ENCODE results near the gene THADA.

Gene THADA

GRCh38 chr2:43414586-43415135 lies 181.2 kb downstream of the THADA start:
- 100% methylated on average over 1 of the region's 4 CpGs for WGBS (ENCODE audit: insufficient coverage)
- Histone ChIP-seq H3K9me3 (ENCODE audit: control extremely low read depth in 1 of 5, control insufficient read depth in 4 of 5, insufficient read depth in 2 of 5, low read depth in 1 of 5, low read length in 4 of 5) (no peaks in the 10 kb centered on the region), H3K27me3 (replicated peaks in 2 of 5; ENCODE audit: control insufficient read depth in 4 of 5, insufficient read depth in 5 of 5, low read length in 4 of 5) (no peaks in the 10 kb centered on the region), H3K27ac (ENCODE audit: insufficient read depth in 1 of 2, low read depth in 1 of 2, low read length in 2 of 2, poor library complexity in 1 of 2, severe bottlenecking in 2 of 2) (no peak overlapping the region), H3K36me3 (ENCODE audit: control insufficient read depth in 4 of 4, insufficient read depth in 4 of 4, low read length in 3 of 4) (peaks cover 4 to 12% (median 5%) of the 10 kb centered on the region in 4 experiments), H3K4me3 (ENCODE audit: control insufficient read depth in 1 of 7, extremely low read depth in 1 of 7, insufficient read depth in 4 of 7, low read depth in 2 of 7, low read length in 6 of 7) (no peak overlapping the region), H3K4me1 (ENCODE audit: control extremely low read depth in 1 of 4, control insufficient read depth in 4 of 4, insufficient read depth in 4 of 4, low read length in 3 of 4) (no peaks in the 10 kb centered on the region)
- DNase-seq = no peak
- CTCF ChIA-PET = interaction anchor here (1.5 kb wide), 1 partner anchor 13 kb away, joined by 3 read pairs; no protein-coding TSS in a partner anchor
- POLR2A ChIA-PET = no interaction called here

DNA sequence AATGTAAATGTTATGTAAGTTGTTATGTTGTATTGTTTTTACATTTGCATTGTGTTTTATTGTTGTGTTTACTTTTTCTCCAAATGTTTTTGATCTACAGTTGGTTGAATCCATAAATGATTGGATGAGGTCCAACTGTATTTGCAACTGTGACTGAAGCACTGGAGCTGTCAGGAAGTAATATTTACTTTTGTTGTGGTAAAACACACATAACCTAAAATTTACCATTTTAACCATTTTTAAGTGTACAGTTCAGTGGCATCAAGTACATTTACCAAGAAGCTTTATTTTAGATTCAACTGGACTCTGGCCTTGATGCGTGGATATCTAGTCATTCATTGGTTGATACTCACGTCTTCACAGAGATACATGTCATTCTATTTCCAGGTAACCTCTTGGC lies 181.8 kb downstream of the THADA start:
- ChIA-PET CTCF (no interaction called here), POLR2A (no interaction called here)
- Histone ChIP-seq H3K27ac (ENCODE audit: insufficient read depth in 1 of 2, low read depth in 1 of 2, low read length in 2 of 2, poor library complexity in 1 of 2, severe bottlenecking in 2 of 2) (no peak overlapping the region), H3K4me3 (ENCODE audit: control insufficient read depth in 1 of 7, extremely low read depth in 1 of 7, insufficient read depth in 4 of 7, low read depth in 2 of 7, low read length in 6 of 7) (no peak overlapping the region), H3K4me1 (ENCODE audit: control extremely low read depth in 1 of 4, control insufficient read depth in 4 of 4, insufficient read depth in 4 of 4, low read length in 3 of 4) (no peaks in the 10 kb centered on the region), H3K9me3 (ENCODE audit: control extremely low read depth in 1 of 5, control insufficient read depth in 4 of 5, insufficient read depth in 2 of 5, low read depth in 1 of 5, low read length in 4 of 5) (no peaks in the 10 kb centered on the region), H3K36me3 (ENCODE audit: control insufficient read depth in 4 of 4, insufficient read depth in 4 of 4, low read length in 3 of 4) (peaks cover 4 to 7% (median 5%) of the 10 kb centered on the region in 4 experiments), H3K27me3 (replicated peaks in 2 of 5; ENCODE audit: control insufficient read depth in 4 of 5, insufficient read depth in 5 of 5, low read length in 4 of 5) (no peaks in the 10 kb centered on the region)
- no peak for DNase-seq
- 100% methylated on average over 2 of the region's 2 CpGs for WGBS (ENCODE audit: insufficient coverage)

DNA sequence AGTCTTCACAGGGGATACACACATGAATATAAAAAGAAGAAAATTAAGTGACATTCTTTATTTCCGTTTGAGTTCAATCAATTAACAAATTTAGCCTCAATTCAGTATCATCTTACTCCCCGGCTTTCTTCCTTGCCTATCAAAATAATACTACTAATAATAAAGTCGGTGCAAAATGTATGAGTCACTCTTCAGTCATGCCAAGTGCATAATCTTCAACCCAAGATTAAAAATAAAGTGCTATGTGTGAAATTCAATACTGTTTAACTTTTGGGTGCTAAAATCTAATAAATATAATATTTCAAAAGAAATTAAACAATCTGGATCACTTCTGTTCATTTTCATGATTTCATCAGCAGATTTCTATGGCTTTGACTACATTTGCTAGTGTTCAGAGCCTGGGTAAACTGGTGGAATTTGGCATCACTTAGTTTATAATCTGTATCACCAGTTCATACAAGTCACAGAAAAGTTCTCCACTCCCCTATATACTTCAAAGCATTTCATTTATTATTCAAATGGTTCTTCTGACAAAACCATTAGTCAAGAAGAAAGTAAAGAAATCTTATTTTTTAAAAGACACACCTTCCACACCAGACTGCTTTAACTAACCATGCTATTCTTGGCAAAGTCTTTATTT lies 183.6 kb downstream of the THADA start:
- Histone ChIP-seq H3K36me3 (ENCODE audit: control insufficient read depth in 4 of 4, insufficient read depth in 4 of 4, low read length in 3 of 4) (peaks cover 4 to 6% (median 5%) of the 10 kb centered on the region in 4 experiments), H3K9me3 (ENCODE audit: control extremely low read depth in 1 of 5, control insufficient read depth in 4 of 5, insufficient read depth in 2 of 5, low read depth in 1 of 5, low read length in 4 of 5) (no peaks in the 10 kb centered on the region), H3K4me3 (ENCODE audit: control insufficient read depth in 1 of 7, extremely low read depth in 1 of 7, insufficient read depth in 4 of 7, low read depth in 2 of 7, low read length in 6 of 7) (no peak overlapping the region), H3K27ac (ENCODE audit: insufficient read depth in 1 of 2, low read depth in 1 of 2, low read length in 2 of 2, poor library complexity in 1 of 2, severe bottlenecking in 2 of 2) (no peak overlapping the region), H3K27me3 (replicated peaks in 2 of 5; ENCODE audit: control insufficient read depth in 4 of 5, insufficient read depth in 5 of 5, low read length in 4 of 5) (no peaks in the 10 kb centered on the region), H3K4me1 (ENCODE audit: control extremely low read depth in 1 of 4, control insufficient read depth in 4 of 4, insufficient read depth in 4 of 4, low read length in 3 of 4) (peaks cover 0 to 6% (median 2%) of the 10 kb centered on the region in 4 experiments)
- no CpG with 5 or more reads among the region's 3 CpGs for WGBS (ENCODE audit: insufficient coverage)
- POLR2A ChIA-PET = no interaction called here
- DNase-seq = no peak
- CTCF ChIA-PET = no interaction called here

DNA sequence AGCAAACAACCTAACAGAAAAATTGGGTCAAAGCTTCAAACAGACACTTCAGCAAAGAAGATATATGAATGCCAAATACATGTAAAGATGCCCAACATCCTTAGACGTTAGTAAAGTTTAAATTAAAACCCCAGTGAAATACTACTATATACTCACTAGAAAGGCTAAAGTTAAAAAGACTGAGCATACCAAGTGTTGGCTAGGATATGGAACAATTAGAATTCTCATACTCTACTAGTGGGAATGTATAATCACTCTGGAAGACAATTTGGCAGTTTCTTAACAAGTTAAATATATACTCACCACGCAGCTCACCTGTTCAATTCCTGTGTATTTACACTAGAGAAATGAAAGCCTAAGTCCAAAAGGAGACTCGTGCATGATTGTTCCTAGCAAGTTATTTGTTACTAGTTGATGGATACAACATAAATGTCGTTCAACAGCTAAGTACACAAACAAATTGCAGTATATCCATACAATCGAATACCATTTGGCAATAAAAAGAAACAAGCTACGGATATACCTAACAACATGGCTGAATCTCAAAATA lies 185.7 kb downstream of the THADA start:
- H3K27me3 ChIP-seq (replicated peaks in 2 of 5; ENCODE audit: control insufficient read depth in 4 of 5, insufficient read depth in 5 of 5, low read length in 4 of 5) = no peaks in the 10 kb centered on the region
- H3K4me1 ChIP-seq (ENCODE audit: control extremely low read depth in 1 of 4, control insufficient read depth in 4 of 4, insufficient read depth in 4 of 4, low read length in 3 of 4) = peaks cover 0 to 12% (median 2%) of the 10 kb centered on the region in 4 experiments
- ChIA-PET CTCF (no interaction called here), POLR2A (no interaction called here)
- DNase-seq = no peak
- 100% methylated on average over 1 of the region's 6 CpGs for WGBS (ENCODE audit: insufficient coverage)
- peaks cover 4 to 6% (median 5%) of the 10 kb centered on the region in 4 experiments for H3K36me3 ChIP-seq (ENCODE audit: control insufficient read depth in 4 of 4, insufficient read depth in 4 of 4, low read length in 3 of 4)
- no peak overlapping the region for H3K4me3 ChIP-seq (ENCODE audit: control insufficient read depth in 1 of 7, extremely low read depth in 1 of 7, insufficient read depth in 4 of 7, low read depth in 2 of 7, low read length in 6 of 7)
- no peaks in the 10 kb centered on the region for H3K9me3 ChIP-seq (ENCODE audit: control extremely low read depth in 1 of 5, control insufficient read depth in 4 of 5, insufficient read depth in 2 of 5, low read depth in 1 of 5, low read length in 4 of 5)
- H3K27ac ChIP-seq (ENCODE audit: insufficient read depth in 1 of 2, low read depth in 1 of 2, low read length in 2 of 2, poor library complexity in 1 of 2, severe bottlenecking in 2 of 2) = no peak overlapping the region

DNA sequence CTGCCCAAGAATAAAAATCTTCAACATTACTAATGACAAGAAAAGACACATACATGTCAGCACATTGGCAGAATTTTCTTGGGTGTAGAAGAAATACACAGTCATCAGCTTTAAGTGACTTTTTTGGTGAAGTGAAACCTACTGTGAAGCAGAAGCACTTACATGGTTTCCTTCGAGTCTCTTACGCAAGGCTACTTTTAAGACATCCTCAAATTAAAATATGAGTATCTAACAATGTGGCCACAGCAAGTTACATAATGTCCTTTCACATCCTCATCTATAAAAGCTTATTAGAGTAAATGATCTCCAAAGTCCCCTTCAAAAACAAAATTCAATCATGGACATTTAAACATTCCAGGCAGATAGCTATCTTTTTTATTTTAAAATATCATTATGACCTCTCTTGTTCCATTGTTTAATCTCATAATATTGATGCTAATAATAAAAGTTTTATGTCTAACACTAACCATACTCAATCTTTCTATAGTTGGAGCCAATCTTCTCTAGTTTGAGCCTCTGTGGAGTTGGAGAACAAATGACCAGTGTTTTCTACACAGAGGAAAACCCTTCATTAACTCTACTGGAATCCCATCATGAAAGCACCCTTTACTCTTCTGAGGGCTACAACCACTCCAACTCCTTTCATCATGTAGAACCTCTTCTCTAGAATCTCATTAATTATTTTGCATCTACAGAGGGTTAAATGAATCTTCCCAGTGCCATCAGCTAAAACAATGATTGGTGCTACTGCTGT lies 187.3 kb downstream of the THADA start:
- H3K4me3 ChIP-seq (ENCODE audit: control insufficient read depth in 1 of 7, extremely low read depth in 1 of 7, insufficient read depth in 4 of 7, low read depth in 2 of 7, low read length in 6 of 7) = no peak overlapping the region
- POLR2A ChIA-PET = interaction anchor here (0.5 kb wide), 1 partner anchor 904 kb away, joined by 3 read pairs; no protein-coding TSS in a partner anchor

DNA sequence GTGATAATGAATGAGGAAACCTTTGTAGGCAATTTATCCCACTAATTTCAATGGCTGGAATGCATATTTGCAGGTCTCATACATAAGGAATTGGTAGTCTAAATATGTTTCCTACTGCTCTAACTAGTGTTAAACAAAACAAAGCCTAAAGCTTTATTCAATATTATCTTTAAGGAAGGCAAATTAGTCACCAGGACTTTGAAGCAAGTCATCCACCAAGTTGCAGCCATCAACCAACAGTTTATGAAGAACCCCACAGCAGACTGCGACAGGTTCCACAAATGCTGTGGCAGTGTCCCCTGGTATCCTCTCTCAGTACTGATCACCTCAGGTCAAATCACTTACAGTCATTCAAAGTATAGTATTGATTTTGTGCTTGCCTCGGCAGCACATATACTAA lies 187.9 kb downstream of the THADA start:
- WGBS (ENCODE audit: insufficient coverage) = 100% methylated on average over 1 of the region's 2 CpGs
- H3K4me3 ChIP-seq (ENCODE audit: control insufficient read depth in 1 of 7, extremely low read depth in 1 of 7, insufficient read depth in 4 of 7, low read depth in 2 of 7, low read length in 6 of 7) = no peak overlapping the region
- POLR2A ChIA-PET = no interaction called here

More for the DNA sequence above, 187.3 kb downstream of the THADA start:
- no peaks in the 10 kb centered on the region for H3K27me3 ChIP-seq (replicated peaks in 2 of 5; ENCODE audit: control insufficient read depth in 4 of 5, insufficient read depth in 5 of 5, low read length in 4 of 5)
- H3K36me3 ChIP-seq (ENCODE audit: control insufficient read depth in 4 of 4, insufficient read depth in 4 of 4, low read length in 3 of 4) = peaks cover 0 to 4% (median under 1%) of the 10 kb centered on the region in 4 experiments
- peaks cover 0 to 12% (median 2%) of the 10 kb centered on the region in 4 experiments for H3K4me1 ChIP-seq (ENCODE audit: control extremely low read depth in 1 of 4, control insufficient read depth in 4 of 4, insufficient read depth in 4 of 4, low read length in 3 of 4)
- H3K27ac ChIP-seq (ENCODE audit: insufficient read depth in 1 of 2, low read depth in 1 of 2, low read length in 2 of 2, poor library complexity in 1 of 2, severe bottlenecking in 2 of 2) = no peak overlapping the region
- 40% methylated on average over 1 of the region's 2 CpGs for WGBS (ENCODE audit: insufficient coverage)
- CTCF ChIA-PET = interaction anchor here (0.8 kb wide), 1 partner anchor 239 kb away, joined by 3 read pairs; no protein-coding TSS in a partner anchor
- DNase-seq = peak in 2 of 3 donors; percentile 63 to 67
- no peaks in the 10 kb centered on the region for H3K9me3 ChIP-seq (ENCODE audit: control extremely low read depth in 1 of 5, control insufficient read depth in 4 of 5, insufficient read depth in 2 of 5, low read depth in 1 of 5, low read length in 4 of 5)

More for the DNA sequence above, 187.9 kb downstream of the THADA start:
- CTCF ChIA-PET = no interaction called here
- no peaks in the 10 kb centered on the region for H3K9me3 ChIP-seq (ENCODE audit: control extremely low read depth in 1 of 5, control insufficient read depth in 4 of 5, insufficient read depth in 2 of 5, low read depth in 1 of 5, low read length in 4 of 5)
- H3K36me3 ChIP-seq (ENCODE audit: control insufficient read depth in 4 of 4, insufficient read depth in 4 of 4, low read length in 3 of 4) = peaks cover 0 to 2% (median 0%) of the 10 kb centered on the region in 4 experiments
- no peaks in the 10 kb centered on the region for H3K27me3 ChIP-seq (replicated peaks in 2 of 5; ENCODE audit: control insufficient read depth in 4 of 5, insufficient read depth in 5 of 5, low read length in 4 of 5)
- peaks cover 0 to 12% (median 2%) of the 10 kb centered on the region in 4 experiments for H3K4me1 ChIP-seq (ENCODE audit: control extremely low read depth in 1 of 4, control insufficient read depth in 4 of 4, insufficient read depth in 4 of 4, low read length in 3 of 4)
- no peak overlapping the region for H3K27ac ChIP-seq (ENCODE audit: insufficient read depth in 1 of 2, low read depth in 1 of 2, low read length in 2 of 2, poor library complexity in 1 of 2, severe bottlenecking in 2 of 2)
- peak in 1 of 3 donors; percentile 32 for DNase-seq

Measured in common myeloid progenitor, CD34-positive (primary cell).